ENCODE measurements around the gene EEF1AKMT3. TPM values are rescaled to one million over a fixed set of nuclear protein-coding genes. Genes with fewer than 3 reads are reported as not detected.

EEF1AKMT3 gene
- total RNA-seq (2012; rRNA removed) (3.2 and 3.6 TPM in 2 replicates), polyA plus RNA-seq (2012; rRNA removed) (7.6 and 8.1 TPM in 2 replicates), Bru-seq, nascent RNA (percentile 55 among the genes with signal in this experiment), BruChase-seq, experiment 1, labeled RNA remaining after a 6-hour chase (percentile 78 among the genes with signal in this experiment), BruChase-seq, experiment 2, labeled RNA remaining after a 2-hour chase (percentile 76 among the genes with signal in this experiment)
- polyA plus RNA-seq (2012; cell fraction: cytosol; rRNA removed): 4.2 and 6.9 TPM in 2 replicates
- polyA plus RNA-seq (2012; cell fraction: nucleus; rRNA removed; ENCODE audit: low replicate concordance): 6.0 and 8.9 TPM in 2 replicates
- long read RNA-seq, transcript EEF1AKMT3-201 (3 exons, 2,563 nt): major isoform, 6 of 9 reads
- long read RNA-seq, partial matches to known transcripts: 1 of 9 reads
- long read RNA-seq, other reads (novel, unspliced or antisense): 1 of 9 reads

- H4K5ac ChIP-seq (ENCODE audit: low read depth, low read length): peak within 1 kb of the TSS; percentile 91
- H3K56ac ChIP-seq (ENCODE audit: extremely low read depth, insufficient read depth, low read length): peak within 1 kb of the TSS; percentile 88
- H3K4me1 ChIP-seq (ENCODE audit: control insufficient read depth, insufficient read depth, low read length): 0 out of 2 replicates have a peak, but pooled peaks cover 3% of the 10 kb centered on the region
- dilution Hi-C loops (cut with HindIII; ENCODE audit: low sequenced_read_pairs, unreplicated experiment) (no loop called here), intact Hi-C loops (cut with micrococcal nuclease) (no loop called here), in situ Hi-C loops (cut with MboI; ENCODE audit: low sequenced_read_pairs) (no loop called here)
- peak within 1 kb of the TSS; percentile 78 for H3K4me3 ChIP-seq (ENCODE audit: insufficient read depth, low read depth, low read length)
- H3K23ac ChIP-seq (ENCODE audit: low read depth, low read length): peak within 1 kb of the TSS; percentile 98
- peaks cover 16 to 29% of the 10 kb centered on the region in 2 experiments; a peak in 3 of 4 replicates for H3K79me1 ChIP-seq (ENCODE audit: low read depth in 1 of 2, low read length in 2 of 2)
- peak within 1 kb of the TSS; percentile 97 for H2AK9ac ChIP-seq (replicated peaks; ENCODE audit: low read depth, low read length, poor library complexity)
- peaks cover 9% of the 10 kb centered on the region for H3K9me1 ChIP-seq (ENCODE audit: insufficient read depth, low read length)
- ChIA-PET POLR2A (ENCODE audit: unreplicated experiment) (interaction anchor here (0.9 kb wide), 1 partner anchor 28 kb away, joined by 4 read pairs; the partner anchor contains the start of gene TSPAN31), CTCF (no interaction called here)
- peak within 1 kb of the TSS; percentile 95 for H3K4me2 ChIP-seq (ENCODE audit: low read depth, low read length)
- DNase-seq (peak; percentile 35), ATAC-seq (ENCODE audit: low read depth) (peak; percentile 73)
- TF ChIP-seq MAZ (IDR thresholded peaks at IDR 0.05; ENCODE audit: borderline replicate concordance, low read depth, low read length) (no peak), BHLHE40 (IDR thresholded peaks at IDR 0.05; ENCODE audit: low read depth, low read length) (peak; percentile 39), MXI1 (IDR thresholded peaks at IDR 0.05; ENCODE audit: borderline replicate concordance, low read depth, low read length) (peak; percentile 70; the same call in 1 of the 2 replicates)
- no peaks in the 10 kb centered on the region for H3K9me3 ChIP-seq (ENCODE audit: control insufficient read depth, insufficient read depth, low read length)
- H3K27ac ChIP-seq (ENCODE audit: insufficient read depth, low read length): peak within 1 kb of the TSS; percentile 82
- H2AK5ac ChIP-seq (ENCODE audit: low read depth, low read length): peak within 1 kb of the TSS; percentile 91
- peak within 1 kb of the TSS; percentile 95 for H4K91ac ChIP-seq (ENCODE audit: insufficient read depth, low read depth, low read length)
- peak within 1 kb of the TSS; percentile 93 to 99 for H4K8ac ChIP-seq (ENCODE audit: low read depth in 2 of 2, low read length in 2 of 2)
- 0% methylated on average over 31 of the region's 67 CpGs; no CpG with 5 or more reads in 1 of the 2 experiments for WGBS, 2 experiments (ENCODE audit: extremely low coverage in 2 of 2, insufficient read length in 1 of 2)
- H2AFZ ChIP-seq (replicated peaks; ENCODE audit: low read length, poor library complexity): peak within 1 kb of the TSS; percentile 99
- no TSS peak for BruUV-seq (replicated peaks)
- H4K20me1 ChIP-seq (ENCODE audit: insufficient read depth, low read length): no peaks in the 10 kb centered on the region
- H2BK20ac ChIP-seq (ENCODE audit: low read depth, low read length): 0 out of 2 replicates have a peak within 1 kb of the TSS, but pooled peaks have one; percentile 8
- peak within 1 kb of the TSS; percentile 98 for H3K4ac ChIP-seq (ENCODE audit: low read depth, low read length)
- H3K27me3 ChIP-seq (ENCODE audit: control insufficient read depth, insufficient read depth, low read length): no peaks in the 10 kb centered on the region
- H2BK120ac ChIP-seq (ENCODE audit: low read depth, low read length): peak within 1 kb of the TSS; percentile 86
- peak within 1 kb of the TSS; percentile 62 for H3K18ac ChIP-seq (ENCODE audit: low read depth, low read length)
- peak within 1 kb of the TSS; percentile 99 for H3K9ac ChIP-seq (ENCODE audit: low read depth, low read length)
- peak within 1 kb of the TSS; percentile 78; the same call in 2 of the 3 replicates for H2BK15ac ChIP-seq (ENCODE audit: low read depth, low read length)
- peak within 1 kb of the TSS; percentile 78 for H2BK5ac ChIP-seq (ENCODE audit: low read depth, low read length, poor library complexity, severe bottlenecking)
- peak within 1 kb of the TSS; percentile 95 for H3K14ac ChIP-seq (replicated peaks; ENCODE audit: low read depth, low read length)
- peaks cover 3% of the 10 kb centered on the region for H3K36me3 ChIP-seq (ENCODE audit: control insufficient read depth, insufficient read depth, low read length)
These were observed at the start of gene EEF1AKMT3 for GRCh38 chr12:57772429-57773322. EEF1AKMT3 (plus strand) TSS chr12:57772614; CDS start chr12:57772725, 111 bp downstream.
